ENCODE measurements around the gene TIMP3.

DNA sequence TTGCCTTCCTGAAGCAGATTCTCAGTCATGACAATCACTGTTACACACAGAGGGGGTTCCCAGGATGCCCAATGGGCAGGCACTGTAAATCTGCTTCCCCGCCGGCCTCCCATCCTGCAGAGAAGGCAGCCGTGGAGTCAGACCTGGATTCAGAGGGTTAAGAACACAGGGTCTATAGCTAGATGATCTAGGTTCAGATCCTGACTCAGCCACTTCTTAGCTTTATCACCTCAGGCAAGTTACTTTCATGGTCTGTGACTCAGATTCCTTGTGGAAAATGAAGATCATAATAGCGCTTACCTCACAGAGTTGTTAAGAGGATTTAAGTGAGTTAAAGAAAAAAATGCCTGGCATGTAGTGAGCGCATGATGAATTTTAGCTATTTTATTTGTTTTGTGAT is 95.9 kb downstream of the TIMP3 start:
- TF ChIP-seq, protein P1, sequence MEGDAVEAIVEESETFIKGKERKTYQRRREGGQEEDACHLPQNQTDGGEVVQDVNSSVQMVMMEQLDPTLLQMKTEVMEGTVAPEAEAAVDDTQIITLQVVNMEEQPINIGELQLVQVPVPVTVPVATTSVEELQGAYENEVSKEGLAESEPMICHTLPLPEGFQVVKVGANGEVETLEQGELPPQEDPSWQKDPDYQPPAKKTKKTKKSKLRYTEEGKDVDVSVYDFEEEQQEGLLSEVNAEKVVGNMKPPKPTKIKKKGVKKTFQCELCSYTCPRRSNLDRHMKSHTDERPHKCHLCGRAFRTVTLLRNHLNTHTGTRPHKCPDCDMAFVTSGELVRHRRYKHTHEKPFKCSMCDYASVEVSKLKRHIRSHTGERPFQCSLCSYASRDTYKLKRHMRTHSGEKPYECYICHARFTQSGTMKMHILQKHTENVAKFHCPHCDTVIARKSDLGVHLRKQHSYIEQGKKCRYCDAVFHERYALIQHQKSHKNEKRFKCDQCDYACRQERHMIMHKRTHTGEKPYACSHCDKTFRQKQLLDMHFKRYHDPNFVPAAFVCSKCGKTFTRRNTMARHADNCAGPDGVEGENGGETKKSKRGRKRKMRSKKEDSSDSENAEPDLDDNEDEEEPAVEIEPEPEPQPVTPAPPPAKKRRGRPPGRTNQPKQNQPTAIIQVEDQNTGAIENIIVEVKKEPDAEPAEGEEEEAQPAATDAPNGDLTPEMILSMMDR (IDR thresholded peaks at IDR 0.05), result no peak
- TF ChIP-seq POLR2A (IDR thresholded peaks at IDR 0.05) (no peak), POLR2AphosphoS5 (IDR thresholded peaks at IDR 0.05) (no peak)

Data from upper lobe of left lung (tissue), 4 donors.